Measurements from ENCODE around the gene LMO4. TPM values are rescaled to one million over a fixed set of nuclear protein-coding genes. Genes with fewer than 3 reads are reported as not detected.

LMO4 gene
- polyA plus RNA-seq, 3 donors, result 20.3 to 71.8 (median 22.3) TPM

DNA sequence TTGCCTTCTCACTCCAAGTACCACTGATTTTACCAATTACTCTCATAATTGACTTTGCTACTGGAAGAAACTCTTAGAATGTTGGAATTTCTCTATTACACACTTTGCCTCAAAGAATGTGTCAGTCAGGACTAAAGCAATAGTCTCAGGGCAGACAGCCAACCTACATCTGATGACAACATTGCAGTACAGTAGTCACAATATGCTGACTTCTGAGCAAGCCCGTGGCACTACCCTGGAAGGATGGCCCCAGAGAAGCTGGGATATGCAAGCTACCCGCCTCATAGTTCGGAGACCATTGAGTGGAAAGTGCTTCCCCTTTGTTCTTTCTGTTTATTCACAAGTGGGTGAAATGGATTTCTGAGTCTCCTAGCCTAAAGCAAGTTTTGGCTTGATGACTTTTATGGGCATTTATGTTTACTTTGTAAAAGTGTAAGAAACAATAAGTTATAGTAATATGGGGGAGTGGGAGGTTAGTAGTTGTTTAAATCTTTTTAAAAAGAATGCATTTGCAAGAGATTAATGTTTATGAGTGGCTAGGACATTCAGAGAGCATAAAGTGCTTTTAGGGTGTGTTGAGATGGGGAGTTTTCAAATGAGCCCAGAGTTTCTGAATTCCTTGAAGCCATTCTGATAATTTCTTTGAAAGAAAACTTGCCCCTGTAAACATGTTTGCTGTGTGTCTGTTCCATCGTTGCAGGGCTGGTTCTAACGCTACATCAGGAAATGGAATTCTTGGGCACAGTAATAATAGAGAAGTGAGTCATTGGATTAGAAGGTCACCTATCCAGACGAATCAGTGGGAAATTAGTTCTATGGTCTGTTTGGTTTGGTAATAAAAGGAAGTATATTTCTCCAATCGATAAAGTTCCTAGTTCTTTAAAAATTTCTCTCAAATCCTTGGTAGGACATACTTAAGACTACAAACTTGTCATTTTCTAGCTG is 63.8 kb downstream of the LMO4 start:
- WGBS (ENCODE audit: insufficient coverage), result 81% methylated on average over 3 of the region's 7 CpGs
- Mint-ChIP-seq H3K27ac (no peak overlapping the region), H3K4me1 (peaks cover 7% of the 10 kb centered on the region), H3K27me3 (ENCODE audit: low read depth in 3 of 3) (no peaks in the 10 kb centered on the region), H3K9me3 (peaks cover 0 to 3% (median 0%) of the 10 kb centered on the region in 7 donors), H3K36me3 (no peaks in the 10 kb centered on the region), H3K4me3 (no peak overlapping the region)
- intact Hi-C loops (cut with micrococcal nuclease), result no loop called here
- no peaks in the 10 kb centered on the region for H3K4me1 ChIP-seq (ENCODE audit: control insufficient read depth in 1 of 2, insufficient read depth in 2 of 2, low read length in 2 of 2)
- no peaks in the 10 kb centered on the region for H3K9me3 ChIP-seq (replicated peaks in 1 of 2; ENCODE audit: control insufficient read depth in 1 of 2, insufficient read depth in 1 of 2, low read length in 2 of 2)
- H4K20me1 ChIP-seq (ENCODE audit: insufficient read depth, low read length), result no peaks in the 10 kb centered on the region
- H3K36me3 ChIP-seq (replicated peaks in 1 of 2; ENCODE audit: control insufficient read depth in 1 of 2, insufficient read depth in 2 of 2, low read length in 2 of 2), result no peaks in the 10 kb centered on the region
- no peak overlapping the region for H3K4me3 ChIP-seq (replicated peaks in 1 of 3; ENCODE audit: low read depth in 2 of 3, low read length in 3 of 3)
- H3K4me2 ChIP-seq (replicated peaks; ENCODE audit: extremely low read depth, low read length, poor library complexity, severe bottlenecking), result no peak overlapping the region
- H3K9ac ChIP-seq (ENCODE audit: insufficient read depth, low read length, poor library complexity, severe bottlenecking), result no peak overlapping the region
- no peaks in the 10 kb centered on the region for H3K27me3 ChIP-seq (ENCODE audit: control insufficient read depth in 2 of 2, insufficient read depth in 2 of 2, low read length in 2 of 2)
- H2AFZ ChIP-seq (ENCODE audit: insufficient read depth, low read depth, low read length, poor library complexity, severe bottlenecking), result no peak overlapping the region
- DNase-seq, result no peak
- TF ChIP-seq, protein P1, sequence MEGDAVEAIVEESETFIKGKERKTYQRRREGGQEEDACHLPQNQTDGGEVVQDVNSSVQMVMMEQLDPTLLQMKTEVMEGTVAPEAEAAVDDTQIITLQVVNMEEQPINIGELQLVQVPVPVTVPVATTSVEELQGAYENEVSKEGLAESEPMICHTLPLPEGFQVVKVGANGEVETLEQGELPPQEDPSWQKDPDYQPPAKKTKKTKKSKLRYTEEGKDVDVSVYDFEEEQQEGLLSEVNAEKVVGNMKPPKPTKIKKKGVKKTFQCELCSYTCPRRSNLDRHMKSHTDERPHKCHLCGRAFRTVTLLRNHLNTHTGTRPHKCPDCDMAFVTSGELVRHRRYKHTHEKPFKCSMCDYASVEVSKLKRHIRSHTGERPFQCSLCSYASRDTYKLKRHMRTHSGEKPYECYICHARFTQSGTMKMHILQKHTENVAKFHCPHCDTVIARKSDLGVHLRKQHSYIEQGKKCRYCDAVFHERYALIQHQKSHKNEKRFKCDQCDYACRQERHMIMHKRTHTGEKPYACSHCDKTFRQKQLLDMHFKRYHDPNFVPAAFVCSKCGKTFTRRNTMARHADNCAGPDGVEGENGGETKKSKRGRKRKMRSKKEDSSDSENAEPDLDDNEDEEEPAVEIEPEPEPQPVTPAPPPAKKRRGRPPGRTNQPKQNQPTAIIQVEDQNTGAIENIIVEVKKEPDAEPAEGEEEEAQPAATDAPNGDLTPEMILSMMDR (IDR thresholded peaks at IDR 0.05), result no peak
- H3K79me2 ChIP-seq (ENCODE audit: insufficient read depth, low read length), result no peaks in the 10 kb centered on the region
- no peak overlapping the region for H3K27ac ChIP-seq (ENCODE audit: low read depth in 1 of 2, low read length in 2 of 2)

DNA sequence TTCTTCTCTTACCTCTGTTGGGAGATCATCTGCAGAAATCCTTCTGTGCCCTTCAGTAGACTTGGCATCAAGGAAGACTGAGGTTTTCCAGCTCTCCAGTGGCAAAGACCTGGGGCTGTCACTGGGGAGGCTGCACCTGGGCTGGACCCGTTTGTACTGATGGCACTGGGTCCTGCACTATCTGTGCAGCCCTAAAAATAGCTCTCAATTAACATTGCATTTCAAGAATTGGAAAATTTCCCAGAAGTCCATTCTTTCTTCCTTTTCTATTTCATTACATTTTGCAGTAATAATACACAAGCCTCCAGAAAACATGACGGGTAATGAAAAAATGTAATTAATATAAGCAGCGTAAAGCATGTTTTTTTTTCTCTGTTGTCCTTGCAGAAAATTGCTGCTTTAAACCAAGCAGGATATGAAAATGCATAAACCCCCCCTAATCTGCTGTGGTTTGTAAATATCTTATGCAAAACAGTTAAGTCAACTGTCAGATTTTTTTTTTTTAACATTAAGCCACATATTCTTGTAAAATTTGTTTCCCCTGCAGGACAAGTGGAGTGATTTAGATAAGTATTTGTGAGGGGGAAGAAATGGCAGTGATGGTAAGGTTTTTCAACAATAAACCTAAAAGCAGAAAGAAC is 64.9 kb downstream of the LMO4 start:
- Histone ChIP-seq H4K20me1 (ENCODE audit: insufficient read depth, low read length) (no peaks in the 10 kb centered on the region), H3K9me3 (replicated peaks in 1 of 2; ENCODE audit: control insufficient read depth in 1 of 2, insufficient read depth in 1 of 2, low read length in 2 of 2) (no peaks in the 10 kb centered on the region), H3K4me3 (replicated peaks in 1 of 3; ENCODE audit: low read depth in 2 of 3, low read length in 3 of 3) (no peak overlapping the region), H3K27me3 (ENCODE audit: control insufficient read depth in 2 of 2, insufficient read depth in 2 of 2, low read length in 2 of 2) (no peaks in the 10 kb centered on the region), H3K9ac (ENCODE audit: insufficient read depth, low read length, poor library complexity, severe bottlenecking) (no peak overlapping the region), H3K4me2 (replicated peaks; ENCODE audit: extremely low read depth, low read length, poor library complexity, severe bottlenecking) (no peak overlapping the region), H3K4me1 (ENCODE audit: control insufficient read depth in 1 of 2, insufficient read depth in 2 of 2, low read length in 2 of 2) (no peaks in the 10 kb centered on the region), H3K36me3 (replicated peaks in 1 of 2; ENCODE audit: control insufficient read depth in 1 of 2, insufficient read depth in 2 of 2, low read length in 2 of 2) (no peaks in the 10 kb centered on the region), H3K79me2 (ENCODE audit: insufficient read depth, low read length) (no peaks in the 10 kb centered on the region), H3K27ac (ENCODE audit: low read depth in 1 of 2, low read length in 2 of 2) (no peak overlapping the region), H2AFZ (ENCODE audit: insufficient read depth, low read depth, low read length, poor library complexity, severe bottlenecking) (no peak overlapping the region)
- no peak overlapping the region for H3K4me3 Mint-ChIP-seq
- H3K27ac Mint-ChIP-seq, result peak overlapping the region in 1 of 7 donors; percentile 71
- 83% methylated on average over 1 of the region's 3 CpGs for WGBS (ENCODE audit: insufficient coverage)
- DNase-seq, result no peak
- H3K36me3 Mint-ChIP-seq, result no peaks in the 10 kb centered on the region
- H3K9me3 Mint-ChIP-seq, result peaks cover 0 to 3% (median 0%) of the 10 kb centered on the region in 7 donors
- TF ChIP-seq, protein P1 (IDR thresholded peaks at IDR 0.05), result no peak
- no peaks in the 10 kb centered on the region for H3K27me3 Mint-ChIP-seq (ENCODE audit: low read depth in 3 of 3)
- intact Hi-C loops (cut with micrococcal nuclease), result no loop called here
- H3K4me1 Mint-ChIP-seq, result peaks cover under 1% of the 10 kb centered on the region

Measured in CD14-positive monocyte (primary cell).